HEK293 (cell line): ENCODE results near the gene OR13G1.

Experiments
- CTCF ChIA-PET: fragments of 350-600 bp; formaldehyde crosslinking; extraction: SDS; loops from one replicate; lab custom pipeline; 2021; ENCODE audit warnings: antibody characterized with exemption; lab: Yijun Ruan, JAX
- POLR2A ChIA-PET: fragments of 300-600 bp; formaldehyde crosslinking; extraction: SDS; loops from one replicate; lab custom pipeline; 2020; ENCODE audit warnings: antibody characterized with exemption, inconsistent platforms; lab: Yijun Ruan, JAX
- H3K27ac ChIP-seq: fragments of 200-500 bp; sonication (Bioruptor generic); 2 replicates; pipeline ENCODE4 v1.5.1; 2014; ENCODE audit warnings: low read depth, low read length, control low read depth, inconsistent platforms; ENCODE audit errors: extremely low read depth
- H3K36me3 ChIP-seq, 2 experiments: fragments of 200-500 bp in 1 of 2; sonication (Bioruptor generic) in 1 of 2; 1 replicate in 1 of 2; 2 replicates in 1 of 2; pipeline ENCODE4 v1.5.1; 2014 to 2017; ENCODE audit warnings: inconsistent platforms in 2 of 2, low read length in 2 of 2; ENCODE audit not compliant: control insufficient read depth in 2 of 2, insufficient read depth in 1 of 2
- H3K4me1 ChIP-seq: fragments of 200-500 bp; sonication (Bioruptor generic); 2 replicates; pipeline ENCODE4 v1.5.1; 2014; ENCODE audit warnings: mild to moderate bottlenecking, low read length, inconsistent platforms; ENCODE audit not compliant: control insufficient read depth, insufficient read depth
- H3K4me3 ChIP-seq: 2 replicates; pipeline ENCODE4 v1.5.1; 2011; ENCODE audit warnings: low read depth, mild to moderate bottlenecking, control low read depth, low read length, moderate library complexity
- H3K9me3 ChIP-seq: fragments of 200-500 bp; sonication (Bioruptor generic); 2 replicates; pipeline ENCODE4 v1.5.1; 2014; ENCODE audit warnings: low read depth, low read length, inconsistent platforms; ENCODE audit not compliant: control insufficient read depth, insufficient read depth
- EGR2 ChIP-seq: fragments of 450-650 bp; formaldehyde crosslinking; IDR thresholded peaks from 2 replicates; pipeline ENCODE4 v1.5.1; 2016; ENCODE audit warnings: low read depth, missing biosample characterization, missing genetic modification characterization
- TCF7L2 ChIP-seq: IDR thresholded peaks from 2 replicates; pipeline ENCODE4 v1.6.1; 2011; ENCODE audit warnings: low read depth, mild to moderate bottlenecking, inconsistent platforms, low read length, moderate library complexity, borderline replicate concordance
- ZBTB17 ChIP-seq: fragments of 450-650 bp; formaldehyde crosslinking; IDR thresholded peaks from 2 replicates; pipeline ENCODE4 v1.5.1; 2016; ENCODE audit warnings: missing biosample characterization, missing genetic modification characterization
- ZIC2 ChIP-seq: fragments of 450-650 bp; formaldehyde crosslinking; IDR thresholded peaks from 2 replicates; pipeline ENCODE4 v1.5.1; 2016; ENCODE audit warnings: missing biosample characterization, missing genetic modification characterization
- ZNF211 ChIP-seq: fragments of 450-650 bp; formaldehyde crosslinking; IDR thresholded peaks from 2 replicates; pipeline ENCODE4 v1.5.1; 2016; ENCODE audit warnings: low read depth, missing biosample characterization, missing genetic modification characterization
- ZNF274 ChIP-seq, 2 experiments: fragments of 200-500 bp in 1 of 2; fragments of 450-650 bp in 1 of 2; sonication (Bioruptor generic) in 1 of 2; formaldehyde crosslinking in 1 of 2; IDR thresholded peaks; 2 replicates each; pipeline versions ENCODE4 v1.5.1 to v1.6.1; 2014 to 2016; ENCODE audit warnings: borderline replicate concordance in 1 of 2, inconsistent platforms in 1 of 2, low read length in 1 of 2, missing biosample characterization in 1 of 2, missing genetic modification characterization in 1 of 2
- ZNF302 ChIP-seq: fragments of 450-650 bp; formaldehyde crosslinking; IDR thresholded peaks from 2 replicates; pipeline ENCODE4 v1.5.1; 2016; ENCODE audit warnings: missing biosample characterization, missing genetic modification characterization, low read depth
- ZNF514 ChIP-seq: fragments of 450-650 bp; formaldehyde crosslinking; IDR thresholded peaks from 2 replicates; pipeline ENCODE4 v1.5.1; 2016; ENCODE audit warnings: missing biosample characterization, missing genetic modification characterization
- ZNF521 ChIP-seq: fragments of 450-650 bp; formaldehyde crosslinking; IDR thresholded peaks from 2 replicates; pipeline ENCODE4 v1.5.1; 2017; ENCODE audit warnings: missing biosample characterization, mild to moderate bottlenecking, missing genetic modification characterization
- ZNF529 ChIP-seq: fragments of 450-650 bp; formaldehyde crosslinking; IDR thresholded peaks from 2 replicates; pipeline ENCODE4 v1.5.1; 2017; ENCODE audit warnings: missing genetic modification characterization, missing biosample characterization; ENCODE audit not compliant: insufficient replicate concordance
- ZNF548 ChIP-seq: fragments of 450-650 bp; formaldehyde crosslinking; IDR thresholded peaks from 2 replicates; pipeline ENCODE4 v1.5.1; 2016; ENCODE audit warnings: missing biosample characterization, missing genetic modification characterization
- ZNF621 ChIP-seq: fragments of 450-650 bp; formaldehyde crosslinking; IDR thresholded peaks from 2 replicates; pipeline ENCODE4 v1.5.1; 2017; ENCODE audit warnings: missing biosample characterization, missing genetic modification characterization
- ZNF654 ChIP-seq: fragments of 450-650 bp; formaldehyde crosslinking; IDR thresholded peaks from 2 replicates; pipeline ENCODE4 v1.5.1; 2016; ENCODE audit warnings: low read depth, missing biosample characterization, missing genetic modification characterization
- ZNF658 ChIP-seq: fragments of 450-650 bp; formaldehyde crosslinking; IDR thresholded peaks from 2 replicates; pipeline ENCODE4; 2016; ENCODE audit warnings: missing biosample characterization, missing genetic modification characterization
- ZNF791 ChIP-seq: fragments of 450-650 bp; formaldehyde crosslinking; IDR thresholded peaks from 2 replicates; pipeline ENCODE4 v1.5.1; 2016; ENCODE audit warnings: missing biosample characterization, missing genetic modification characterization
- ZNF830 ChIP-seq: fragments of 450-650 bp; IDR thresholded peaks from 2 replicates; pipeline ENCODE4 v1.5.0; 2018; ENCODE audit warnings: missing biosample characterization, missing genetic modification characterization, low read depth, mild to moderate bottlenecking, moderate library complexity
- TF ChIP-seq, protein P1 (sequence below): fragments of 450-650 bp; formaldehyde crosslinking; IDR thresholded peaks from 2 replicates; pipeline ENCODE4 v1.5.1; 2016; ENCODE audit warnings: missing biosample characterization, missing genetic modification characterization
- TF ChIP-seq, protein P2 (sequence below): fragments of 450-650 bp; formaldehyde crosslinking; IDR thresholded peaks from 2 replicates; pipeline ENCODE4 v1.5.1; 2017; ENCODE audit warnings: missing biosample characterization, mild to moderate bottlenecking, missing genetic modification characterization, moderate library complexity
- TF ChIP-seq, protein P3 (sequence below): fragments of 450-650 bp; formaldehyde crosslinking; IDR thresholded peaks from 2 replicates; pipeline ENCODE4; 2016; ENCODE audit warnings: missing biosample characterization, missing genetic modification characterization
- TF ChIP-seq, protein P4 (sequence below): fragments of 450-650 bp; formaldehyde crosslinking; optimal IDR thresholded peaks from 2 replicates; pipeline ENCODE3; 2016; ENCODE audit warnings: missing biosample characterization, mild to moderate bottlenecking, missing genetic modification characterization

The OR13G1 gene

DNA sequence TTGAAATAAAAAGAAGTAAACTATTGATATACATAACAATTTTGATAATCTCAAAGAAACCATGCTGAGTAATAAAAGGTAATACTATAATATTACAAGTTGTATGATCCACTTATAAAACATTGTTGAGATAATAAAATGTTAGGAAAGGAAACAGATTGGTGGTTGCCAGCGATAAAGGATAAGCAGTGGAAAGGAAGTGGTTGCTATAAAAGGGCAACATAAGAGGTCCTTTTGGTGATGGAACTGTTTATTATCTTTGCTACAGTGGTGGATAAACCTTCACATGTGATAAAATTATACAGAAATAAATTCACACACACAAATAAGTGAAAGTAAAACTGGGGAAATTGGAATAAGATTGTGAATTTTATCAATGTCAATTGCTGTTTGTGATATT lies 21.8 kb upstream of the OR13G1 start:
- Histone ChIP-seq H3K27ac (no peak overlapping the region), H3K4me3 (no peak overlapping the region), H3K36me3 (no peaks in the 10 kb centered on the region), H3K9me3 (no peaks in the 10 kb centered on the region), H3K4me1 (no peaks in the 10 kb centered on the region)
- no peak for TF ChIP-seq ZNF514 (tag by site-specific recombination)
- no peak for TF ChIP-seq ZNF521
- no peak for TF ChIP-seq ZNF830 (tag by site-specific recombination)
- TF ChIP-seq EGR2 (tag by site-specific recombination), result no peak
- TF ChIP-seq ZNF302 (tag by site-specific recombination), result no peak
- TF ChIP-seq TCF7L2, result no peak
- TF ChIP-seq ZNF211 (tag by site-specific recombination), result no peak
- CTCF ChIA-PET, result no interaction called here
- POLR2A ChIA-PET, result no interaction called here

DNA sequence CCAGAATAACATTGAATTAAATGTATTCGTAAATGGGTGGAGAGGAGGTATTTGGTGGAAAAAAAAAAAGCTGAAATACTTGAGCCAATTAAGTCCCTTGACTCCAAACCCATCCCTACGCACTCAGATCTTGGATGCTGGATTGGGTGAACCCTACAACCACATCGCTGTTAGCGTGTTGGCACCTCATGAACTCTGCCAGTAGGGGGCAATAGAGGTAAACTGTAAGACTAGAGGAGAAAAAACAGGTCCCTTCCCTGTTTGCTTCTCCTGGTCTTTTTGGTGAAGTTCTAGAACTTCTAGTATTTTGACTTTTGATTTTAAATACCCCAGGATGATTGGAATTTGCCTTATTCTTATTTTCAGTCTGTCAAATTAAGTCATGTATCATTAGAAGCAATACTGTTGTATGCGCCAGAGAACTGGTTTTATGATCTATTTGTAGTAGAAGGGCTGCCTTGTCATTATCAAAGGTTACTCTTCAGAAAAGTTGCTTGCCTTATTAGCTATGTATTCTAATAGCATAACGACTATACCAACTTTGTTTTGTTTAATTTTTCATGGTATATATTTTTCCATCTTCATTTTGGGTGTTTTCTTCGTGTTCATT lies 1.9 kb upstream of the OR13G1 start:
- ChIA-PET CTCF (interaction anchor here (0.6 to 1.1 kb wide), 3 partner anchors 13 to 355 kb away, joined by 5 to 6 read pairs (median 5); no protein-coding TSS in a partner anchor), POLR2A (no interaction called here)
- TF ChIP-seq ZNF621 (tag by site-specific recombination) (no peak), ZNF654 (tag by site-specific recombination) (peak; percentile 34)
- Histone ChIP-seq H3K9me3 (no peaks in the 10 kb centered on the region), H3K36me3 (no peaks in the 10 kb centered on the region), H3K4me3 (no peak overlapping the region), H3K4me1 (no peaks in the 10 kb centered on the region), H3K27ac (no peak overlapping the region)

DNA sequence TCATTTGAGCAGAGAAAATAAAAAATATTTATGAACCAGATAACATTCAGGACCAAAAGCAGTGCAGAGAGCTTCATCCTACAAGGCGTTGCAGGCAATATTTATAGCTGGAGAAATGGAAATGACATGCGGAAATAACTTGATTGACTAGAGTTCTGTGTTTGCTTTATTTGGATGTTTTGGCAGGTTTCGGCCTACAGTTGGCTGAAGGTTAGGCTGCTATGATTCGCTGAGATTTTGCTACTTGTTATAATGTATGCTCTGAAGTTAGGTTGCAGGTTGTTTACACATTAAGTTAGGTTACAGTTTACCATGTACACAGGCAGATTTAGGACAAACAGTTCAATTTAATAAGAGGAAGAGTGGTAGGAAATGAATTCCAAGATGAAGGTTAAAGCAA lies 632 bp upstream of the OR13G1 start:
- Histone ChIP-seq H3K4me1 (no peaks in the 10 kb centered on the region), H3K4me3 (no peak overlapping the region)
- TF ChIP-seq, protein P1, sequence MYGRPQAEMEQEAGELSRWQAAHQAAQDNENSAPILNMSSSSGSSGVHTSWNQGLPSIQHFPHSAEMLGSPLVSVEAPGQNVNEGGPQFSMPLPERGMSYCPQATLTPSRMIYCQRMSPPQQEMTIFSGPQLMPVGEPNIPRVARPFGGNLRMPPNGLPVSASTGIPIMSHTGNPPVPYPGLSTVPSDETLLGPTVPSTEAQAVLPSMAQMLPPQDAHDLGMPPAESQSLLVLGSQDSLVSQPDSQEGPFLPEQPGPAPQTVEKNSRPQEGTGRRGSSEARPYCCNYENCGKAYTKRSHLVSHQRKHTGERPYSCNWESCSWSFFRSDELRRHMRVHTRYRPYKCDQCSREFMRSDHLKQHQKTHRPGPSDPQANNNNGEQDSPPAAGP (tag by site-specific recombination), result no peak
- TF ChIP-seq, all 188 proteins: peak for 0
- H3K36me3 ChIP-seq, result no peaks in the 10 kb centered on the region
- ChIA-PET CTCF (no interaction called here), POLR2A (no interaction called here)
- H3K27ac ChIP-seq, result no peak overlapping the region
- H3K9me3 ChIP-seq, result no peaks in the 10 kb centered on the region

DNA sequence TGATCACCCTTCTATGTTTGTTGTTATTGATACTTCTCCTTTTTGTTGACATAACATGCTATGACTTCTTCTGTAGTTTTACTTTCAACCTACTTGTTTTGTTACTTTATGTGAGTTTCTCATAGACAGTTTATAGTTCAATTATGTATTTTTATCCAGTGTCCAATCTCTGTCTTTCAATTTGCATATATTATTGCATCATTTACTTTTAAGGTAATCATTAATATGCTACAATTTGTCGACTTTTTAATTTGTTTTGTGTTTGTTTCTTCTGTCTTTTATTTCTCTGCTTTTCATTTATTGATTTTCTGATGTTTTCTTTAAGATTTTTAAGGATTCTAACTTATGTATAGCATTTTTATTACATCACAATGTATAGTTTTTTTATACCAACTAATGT lies 10.3 kb downstream of the OR13G1 start:
- Histone ChIP-seq H3K4me1 (no peaks in the 10 kb centered on the region), H3K4me3 (no peak overlapping the region), H3K36me3 (no peaks in the 10 kb centered on the region), H3K27ac (no peak overlapping the region), H3K9me3 (no peaks in the 10 kb centered on the region)
- TF ChIP-seq ZNF658, result no peak
- no peak for TF ChIP-seq ZIC2
- TF ChIP-seq, protein P2, sequence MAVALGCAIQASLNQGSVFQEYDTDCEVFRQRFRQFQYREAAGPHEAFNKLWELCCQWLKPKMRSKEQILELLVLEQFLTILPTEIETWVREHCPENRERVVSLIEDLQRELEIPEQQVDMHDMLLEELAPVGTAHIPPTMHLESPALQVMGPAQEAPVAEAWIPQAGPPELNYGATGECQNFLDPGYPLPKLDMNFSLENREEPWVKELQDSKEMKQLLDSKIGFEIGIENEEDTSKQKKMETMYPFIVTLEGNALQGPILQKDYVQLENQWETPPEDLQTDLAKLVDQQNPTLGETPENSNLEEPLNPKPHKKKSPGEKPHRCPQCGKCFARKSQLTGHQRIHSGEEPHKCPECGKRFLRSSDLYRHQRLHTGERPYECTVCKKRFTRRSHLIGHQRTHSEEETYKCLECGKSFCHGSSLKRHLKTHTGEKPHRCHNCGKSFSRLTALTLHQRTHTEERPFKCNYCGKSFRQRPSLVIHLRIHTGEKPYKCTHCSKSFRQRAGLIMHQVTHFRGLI (tag by site-specific recombination), result no peak
- TF ChIP-seq ZBTB17 (tag by site-specific recombination), result no peak
- no peak for TF ChIP-seq ZNF274 (IDR thresholded peaks at IDR 0.05; ENCODE audit: low read length)
- no peak for TF ChIP-seq ZNF274 (tag by site-specific recombination; IDR thresholded peaks at IDR 0.05; ENCODE audit: borderline replicate concordance)
- TF ChIP-seq, protein P3, sequence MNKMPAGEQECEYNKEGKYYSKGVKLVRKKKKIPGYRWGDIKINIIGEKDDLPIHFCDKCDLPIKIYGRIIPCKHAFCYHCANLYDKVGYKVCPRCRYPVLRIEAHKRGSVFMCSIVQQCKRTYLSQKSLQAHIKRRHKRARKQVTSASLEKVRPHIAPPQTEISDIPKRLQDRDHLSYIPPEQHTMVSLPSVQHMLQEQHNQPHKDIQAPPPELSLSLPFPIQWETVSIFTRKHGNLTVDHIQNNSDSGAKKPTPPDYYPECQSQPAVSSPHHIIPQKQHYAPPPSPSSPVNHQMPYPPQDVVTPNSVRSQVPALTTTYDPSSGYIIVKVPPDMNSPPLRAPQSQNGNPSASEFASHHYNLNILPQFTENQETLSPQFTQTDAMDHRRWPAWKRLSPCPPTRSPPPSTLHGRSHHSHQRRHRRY, result no peak
- TF ChIP-seq ZNF791 (tag by site-specific recombination), result no peak
- TF ChIP-seq, protein P4, sequence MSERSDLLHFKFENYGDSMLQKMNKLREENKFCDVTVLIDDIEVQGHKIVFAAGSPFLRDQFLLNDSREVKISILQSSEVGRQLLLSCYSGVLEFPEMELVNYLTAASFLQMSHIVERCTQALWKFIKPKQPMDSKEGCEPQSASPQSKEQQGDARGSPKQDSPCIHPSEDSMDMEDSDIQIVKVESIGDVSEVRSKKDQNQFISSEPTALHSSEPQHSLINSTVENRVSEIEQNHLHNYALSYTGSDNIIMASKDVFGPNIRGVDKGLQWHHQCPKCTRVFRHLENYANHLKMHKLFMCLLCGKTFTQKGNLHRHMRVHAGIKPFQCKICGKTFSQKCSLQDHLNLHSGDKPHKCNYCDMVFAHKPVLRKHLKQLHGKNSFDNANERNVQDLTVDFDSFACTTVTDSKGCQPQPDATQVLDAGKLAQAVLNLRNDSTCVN (tag by site-specific recombination), result no peak
- TF ChIP-seq ZNF529 (tag by site-specific recombination), result no peak
- no peak for TF ChIP-seq ZNF548 (tag by site-specific recombination)
- ChIA-PET POLR2A (no interaction called here), CTCF (no interaction called here)
